IMR-90 (cell line): ENCODE data around the gene ARFIP1.

Source experiments
- CEBPB ChIP-seq: IDR thresholded peaks from 2 replicates; pipeline ENCODE4 v1.6.1; 2012; ENCODE audit warnings: low read depth, low read length, improper control_type of control experiment
- CHD1 ChIP-seq: IDR thresholded peaks from 2 replicates; pipeline ENCODE4 v1.6.1; 2012; ENCODE audit warnings: low read depth, low read length, improper control_type of control experiment
- ELK1 ChIP-seq: fragments of 150-350 bp; IDR thresholded peaks from 2 replicates; pipeline ENCODE4 v1.6.1; 2016; ENCODE audit warnings: low read depth, mild to moderate bottlenecking, low read length, moderate library complexity, borderline replicate concordance
- FOS ChIP-seq: fragments of 150-350 bp; IDR thresholded peaks from 2 replicates; pipeline ENCODE4 v1.6.1; 2016; ENCODE audit warnings: low read depth, low read length
- MAFK ChIP-seq: IDR thresholded peaks from 2 replicates; pipeline ENCODE4 v1.6.1; 2012; ENCODE audit warnings: low read depth, low read length, improper control_type of control experiment
- MXI1 ChIP-seq: IDR thresholded peaks from 2 replicates; pipeline ENCODE4 v1.6.1; 2012; ENCODE audit warnings: low read depth, mild to moderate bottlenecking, low read length, moderate library complexity, borderline replicate concordance
- NFE2L2 ChIP-seq: fragments of 150-350 bp; IDR thresholded peaks from 2 replicates; pipeline ENCODE4 v1.6.1; 2016; ENCODE audit warnings: low read depth, mild to moderate bottlenecking, low read length
- POLR2A ChIP-seq: IDR thresholded peaks from 2 replicates; pipeline ENCODE4 v1.6.1; 2012; ENCODE audit warnings: mild to moderate bottlenecking, low read depth, low read length
- RCOR1 ChIP-seq: IDR thresholded peaks from 2 replicates; pipeline ENCODE4 v1.6.1; 2012; ENCODE audit warnings: mild to moderate bottlenecking, low read length, improper control_type of control experiment; ENCODE audit not compliant: insufficient replicate concordance
- RFX5 ChIP-seq: IDR thresholded peaks from 2 replicates; pipeline ENCODE4 v1.8.0; 2012; ENCODE audit warnings: low read depth, mild to moderate bottlenecking, low read length, moderate library complexity
- SMC3 ChIP-seq: fragments of 150-350 bp; IDR thresholded peaks from 2 replicates; pipeline ENCODE4 v1.6.1; 2016; ENCODE audit warnings: low read depth, mild to moderate bottlenecking, antibody characterized with exemption, low read length, moderate library complexity
- USF2 ChIP-seq: fragments of 150-350 bp; IDR thresholded peaks from 2 replicates; pipeline ENCODE4 v1.6.1; 2017; ENCODE audit warnings: mild to moderate bottlenecking, antibody characterized with exemption, low read length, low read depth
- TF ChIP-seq, protein P1 (sequence below): conservative IDR thresholded peaks from 2 replicates; pipeline ENCODE4 v1.5.1; 2012; ENCODE audit warnings: mild to moderate bottlenecking, low read depth, low read length, improper control_type of control experiment

DNA sequence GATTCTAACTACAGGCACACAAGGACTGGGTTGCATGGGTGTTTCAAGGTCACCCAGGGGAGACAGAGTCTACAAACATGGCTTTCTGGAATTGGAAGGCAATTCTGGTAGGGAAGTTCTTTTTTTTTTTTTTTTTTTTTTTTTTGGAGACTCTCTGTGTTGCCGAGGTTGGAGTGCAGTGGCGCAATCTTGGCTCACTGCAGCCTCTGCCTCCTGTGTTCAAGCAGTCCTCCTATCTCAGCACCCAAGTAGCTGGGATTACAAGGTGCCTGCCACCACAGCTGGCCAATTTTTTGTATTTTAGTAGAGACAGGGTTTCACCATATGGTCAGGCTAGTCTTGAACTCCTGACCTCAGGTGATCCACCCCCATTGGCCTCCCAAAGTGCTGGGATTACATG is 140.1 kb downstream of the ARFIP1 start:
- TF ChIP-seq FOS (no peak), POLR2A (no peak), RFX5 (no peak), RCOR1 (no peak), SMC3 (no peak), NFE2L2 (no peak), CHD1 (no peak), USF2 (no peak), CEBPB (no peak), MXI1 (no peak), ELK1 (no peak), MAFK (no peak)
- TF ChIP-seq, protein P1, sequence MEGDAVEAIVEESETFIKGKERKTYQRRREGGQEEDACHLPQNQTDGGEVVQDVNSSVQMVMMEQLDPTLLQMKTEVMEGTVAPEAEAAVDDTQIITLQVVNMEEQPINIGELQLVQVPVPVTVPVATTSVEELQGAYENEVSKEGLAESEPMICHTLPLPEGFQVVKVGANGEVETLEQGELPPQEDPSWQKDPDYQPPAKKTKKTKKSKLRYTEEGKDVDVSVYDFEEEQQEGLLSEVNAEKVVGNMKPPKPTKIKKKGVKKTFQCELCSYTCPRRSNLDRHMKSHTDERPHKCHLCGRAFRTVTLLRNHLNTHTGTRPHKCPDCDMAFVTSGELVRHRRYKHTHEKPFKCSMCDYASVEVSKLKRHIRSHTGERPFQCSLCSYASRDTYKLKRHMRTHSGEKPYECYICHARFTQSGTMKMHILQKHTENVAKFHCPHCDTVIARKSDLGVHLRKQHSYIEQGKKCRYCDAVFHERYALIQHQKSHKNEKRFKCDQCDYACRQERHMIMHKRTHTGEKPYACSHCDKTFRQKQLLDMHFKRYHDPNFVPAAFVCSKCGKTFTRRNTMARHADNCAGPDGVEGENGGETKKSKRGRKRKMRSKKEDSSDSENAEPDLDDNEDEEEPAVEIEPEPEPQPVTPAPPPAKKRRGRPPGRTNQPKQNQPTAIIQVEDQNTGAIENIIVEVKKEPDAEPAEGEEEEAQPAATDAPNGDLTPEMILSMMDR: no peak
